ENCODE data around the gene DTX1. TPM values are rescaled to one million over a fixed set of nuclear protein-coding genes. Genes with fewer than 3 reads are reported as not detected.

The DTX1 gene
- total and polyA plus RNA-seq, 2 donors (not counting 3 experiments of a cell fraction or from before 2014, with no cell fraction given), result 0.06 to 0.22 TPM

- Histone ChIP-seq H3K9me3 (replicated peaks; ENCODE audit: control insufficient read depth, insufficient read depth, low read length) (no peaks in the 10 kb centered on the region), H3K9me1 (replicated peaks; ENCODE audit: control insufficient read depth, extremely low read depth, insufficient read depth, low read length) (no peaks in the 10 kb centered on the region), H3K9ac (replicated peaks; ENCODE audit: extremely low read depth, insufficient read depth, low read length) (no peak overlapping the region), H3K27me3 (ENCODE audit: control insufficient read depth in 2 of 2, insufficient read depth in 2 of 2, low read length in 2 of 2) (no peaks in the 10 kb centered on the region), H3K4me1 (ENCODE audit: control insufficient read depth, extremely low read depth, insufficient read depth, low read length) (no peaks in the 10 kb centered on the region), H3K4me3 (replicated peaks in 1 of 3; ENCODE audit: insufficient read depth in 1 of 3, low read depth in 1 of 3, low read length in 3 of 3) (no peak overlapping the region), H3K36me3 (ENCODE audit: control insufficient read depth in 2 of 2, extremely low read depth in 1 of 2, insufficient read depth in 2 of 2, low read length in 2 of 2) (no peaks in the 10 kb centered on the region), H3K4me2 (ENCODE audit: insufficient read depth, low read length) (no peak overlapping the region), H2AFZ (ENCODE audit: low read depth, low read length) (no peak overlapping the region), H4K20me1 (replicated peaks; ENCODE audit: control insufficient read depth, extremely low read depth, insufficient read depth, low read length) (no peaks in the 10 kb centered on the region), H3K27ac (ENCODE audit: insufficient read depth, low read depth, low read length) (no peak overlapping the region), H3K79me2 (ENCODE audit: control insufficient read depth, insufficient read depth, low read length) (no peaks in the 10 kb centered on the region)
- TF ChIP-seq EZH2 (IDR thresholded peaks at IDR 0.05; ENCODE audit: borderline replicate concordance, low read depth, low read length, severe bottlenecking) (no peak), POLR2A (IDR thresholded peaks at IDR 0.05; ENCODE audit: low read depth, low read length) (no peak), JUN (IDR thresholded peaks at IDR 0.05; ENCODE audit: borderline replicate concordance, insufficient read depth, insufficient read length, low read depth) (no peak), GATA2 (IDR thresholded peaks at IDR 0.05; ENCODE audit: insufficient read depth, insufficient read length, low read depth, low read length) (no peak), CTCF (IDR thresholded peaks at IDR 0.05; ENCODE audit: extremely low read depth in 1 of 2, insufficient read depth in 1 of 2, low read depth in 1 of 2, low read length in 2 of 2) (no peak), MYC (IDR thresholded peaks at IDR 0.05; ENCODE audit: low read depth, low read length) (no peak)
- no peak for FAIRE-seq
- no TSS peak for BruUV-seq (replicated peaks)
- dilution Hi-C loops (cut with MboI; ENCODE audit: extremely low pct_ligation_motif_present, low sequenced_read_pairs), result no loop called here
- POLR2A ChIA-PET, result no interaction called here
- DNase-seq (ENCODE audit: low read depth, low spot score), result no peak
- intact Hi-C loops (cut with micrococcal nuclease), result no loop called here
- CTCF ChIA-PET, result interaction anchor here (1.4 to 2.2 kb wide), 2 partner anchors 31 to 74 kb away, joined by 3 to 8 read pairs; no protein-coding TSS in a partner anchor
Measured at GRCh38 chr12:113066813-113067400, 10.4 kb downstream of the DTX1 start.
